ENCODE measurements around the gene HIBCH. TPM values are rescaled to one million over a fixed set of nuclear protein-coding genes. Genes with fewer than 3 reads are reported as not detected.

HIBCH gene
- total RNA-seq, 1 donor from 2014 or later: 16.3 TPM

- no peaks in the 10 kb centered on the region for H3K4me1 Mint-ChIP-seq (ENCODE audit: low read depth, unreplicated experiment)
- H3K4me1 ChIP-seq (ENCODE audit: insufficient read depth, low read length): no peaks in the 10 kb centered on the region
- no peak for TF ChIP-seq EZH2 (IDR thresholded peaks at IDR 0.05; ENCODE audit: insufficient read depth, low read length)
- TF ChIP-seq, protein P1, sequence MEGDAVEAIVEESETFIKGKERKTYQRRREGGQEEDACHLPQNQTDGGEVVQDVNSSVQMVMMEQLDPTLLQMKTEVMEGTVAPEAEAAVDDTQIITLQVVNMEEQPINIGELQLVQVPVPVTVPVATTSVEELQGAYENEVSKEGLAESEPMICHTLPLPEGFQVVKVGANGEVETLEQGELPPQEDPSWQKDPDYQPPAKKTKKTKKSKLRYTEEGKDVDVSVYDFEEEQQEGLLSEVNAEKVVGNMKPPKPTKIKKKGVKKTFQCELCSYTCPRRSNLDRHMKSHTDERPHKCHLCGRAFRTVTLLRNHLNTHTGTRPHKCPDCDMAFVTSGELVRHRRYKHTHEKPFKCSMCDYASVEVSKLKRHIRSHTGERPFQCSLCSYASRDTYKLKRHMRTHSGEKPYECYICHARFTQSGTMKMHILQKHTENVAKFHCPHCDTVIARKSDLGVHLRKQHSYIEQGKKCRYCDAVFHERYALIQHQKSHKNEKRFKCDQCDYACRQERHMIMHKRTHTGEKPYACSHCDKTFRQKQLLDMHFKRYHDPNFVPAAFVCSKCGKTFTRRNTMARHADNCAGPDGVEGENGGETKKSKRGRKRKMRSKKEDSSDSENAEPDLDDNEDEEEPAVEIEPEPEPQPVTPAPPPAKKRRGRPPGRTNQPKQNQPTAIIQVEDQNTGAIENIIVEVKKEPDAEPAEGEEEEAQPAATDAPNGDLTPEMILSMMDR (IDR thresholded peaks at IDR 0.05; ENCODE audit: insufficient read depth, low read depth, low read length): no peak
- H3K4me2 ChIP-seq (ENCODE audit: low read length): no peak overlapping the region
- no peaks in the 10 kb centered on the region for H3K36me3 ChIP-seq (ENCODE audit: insufficient read depth, low read length)
- H3K9me3 ChIP-seq (ENCODE audit: insufficient read depth, low read depth, low read length): no peaks in the 10 kb centered on the region
- peaks cover 2% of the 10 kb centered on the region for H3K36me3 Mint-ChIP-seq (ENCODE audit: low read depth, unreplicated experiment)
- peaks cover 11% of the 10 kb centered on the region for H3K9me3 Mint-ChIP-seq (ENCODE audit: unreplicated experiment)
- no peak overlapping the region for H3K27ac Mint-ChIP-seq (ENCODE audit: unreplicated experiment)
- H3K27ac ChIP-seq (ENCODE audit: low read depth, low read length): no peak overlapping the region
- H2AFZ ChIP-seq (ENCODE audit: low read depth, low read length): no peak overlapping the region
- H3K27me3 ChIP-seq (ENCODE audit: insufficient read depth, low read length): no peaks in the 10 kb centered on the region
- H4K20me1 ChIP-seq (ENCODE audit: insufficient read depth, low read length): no peaks in the 10 kb centered on the region
- DNase-seq (ENCODE audit: low read depth) (no peak), FAIRE-seq (no peak)
- no peak overlapping the region for H3K9ac ChIP-seq (ENCODE audit: low read length)
- no peak overlapping the region for H3K4me3 ChIP-seq (ENCODE audit: insufficient read depth, low read depth, low read length)
- no peaks in the 10 kb centered on the region for H3K27me3 Mint-ChIP-seq (ENCODE audit: low read depth, unreplicated experiment)
- H3K4me3 Mint-ChIP-seq (ENCODE audit: unreplicated experiment): no peak overlapping the region
- no peaks in the 10 kb centered on the region for H3K79me2 ChIP-seq (ENCODE audit: insufficient read depth, low read length)
Observed at GRCh38 chr2:190167702-190168101, 151.9 kb downstream of the HIBCH start.

GRCh38 chr2:190165491-190165890 is 154.1 kb downstream of the HIBCH start:
- FAIRE-seq (no peak), DNase-seq (ENCODE audit: low read depth) (no peak)
- H3K79me2 ChIP-seq (ENCODE audit: insufficient read depth, low read length): no peaks in the 10 kb centered on the region
- H2AFZ ChIP-seq (ENCODE audit: low read depth, low read length): no peak overlapping the region
- no peaks in the 10 kb centered on the region for H3K27me3 Mint-ChIP-seq (ENCODE audit: low read depth, unreplicated experiment)
- TF ChIP-seq EZH2 (IDR thresholded peaks at IDR 0.05; ENCODE audit: insufficient read depth, low read length): no peak
- TF ChIP-seq, protein P1 (IDR thresholded peaks at IDR 0.05; ENCODE audit: insufficient read depth, low read depth, low read length): no peak
- H3K4me2 ChIP-seq (ENCODE audit: low read length): no peak overlapping the region
- no peaks in the 10 kb centered on the region for H3K9me3 ChIP-seq (ENCODE audit: insufficient read depth, low read depth, low read length)
- no peaks in the 10 kb centered on the region for H4K20me1 ChIP-seq (ENCODE audit: insufficient read depth, low read length)
- H3K27me3 ChIP-seq (ENCODE audit: insufficient read depth, low read length): no peaks in the 10 kb centered on the region
- no peaks in the 10 kb centered on the region for H3K36me3 ChIP-seq (ENCODE audit: insufficient read depth, low read length)
- peaks cover 11% of the 10 kb centered on the region for H3K9me3 Mint-ChIP-seq (ENCODE audit: unreplicated experiment)
- no peak overlapping the region for H3K27ac ChIP-seq (ENCODE audit: low read depth, low read length)
- H3K9ac ChIP-seq (ENCODE audit: low read length): no peak overlapping the region
- no peak overlapping the region for H3K4me3 ChIP-seq (ENCODE audit: insufficient read depth, low read depth, low read length)
- H3K36me3 Mint-ChIP-seq (ENCODE audit: low read depth, unreplicated experiment): peaks cover 2% of the 10 kb centered on the region
- no peak overlapping the region for H3K4me3 Mint-ChIP-seq (ENCODE audit: unreplicated experiment)
- H3K4me1 Mint-ChIP-seq (ENCODE audit: low read depth, unreplicated experiment): no peaks in the 10 kb centered on the region
- H3K4me1 ChIP-seq (ENCODE audit: insufficient read depth, low read length): no peaks in the 10 kb centered on the region
- H3K27ac Mint-ChIP-seq (ENCODE audit: unreplicated experiment): no peak overlapping the region

GRCh38 chr2:190162851-190163250 is 156.8 kb downstream of the HIBCH start:
- TF ChIP-seq, protein P1 (IDR thresholded peaks at IDR 0.05; ENCODE audit: insufficient read depth, low read depth, low read length): no peak
- TF ChIP-seq EZH2 (IDR thresholded peaks at IDR 0.05; ENCODE audit: insufficient read depth, low read length): no peak
- Histone ChIP-seq H4K20me1 (ENCODE audit: insufficient read depth, low read length) (no peaks in the 10 kb centered on the region), H2AFZ (ENCODE audit: low read depth, low read length) (no peak overlapping the region), H3K4me1 (ENCODE audit: insufficient read depth, low read length) (no peaks in the 10 kb centered on the region), H3K27me3 (ENCODE audit: insufficient read depth, low read length) (no peaks in the 10 kb centered on the region), H3K9ac (ENCODE audit: low read length) (no peak overlapping the region), H3K79me2 (ENCODE audit: insufficient read depth, low read length) (no peaks in the 10 kb centered on the region), H3K9me3 (ENCODE audit: insufficient read depth, low read depth, low read length) (no peaks in the 10 kb centered on the region), H3K4me3 (ENCODE audit: insufficient read depth, low read depth, low read length) (no peak overlapping the region), H3K27ac (ENCODE audit: low read depth, low read length) (no peak overlapping the region), H3K36me3 (ENCODE audit: insufficient read depth, low read length) (no peaks in the 10 kb centered on the region), H3K4me2 (ENCODE audit: low read length) (no peak overlapping the region)
- DNase-seq (ENCODE audit: low read depth) (no peak), FAIRE-seq (no peak)
- H3K27ac Mint-ChIP-seq (ENCODE audit: unreplicated experiment): no peak overlapping the region
- no peaks in the 10 kb centered on the region for H3K4me1 Mint-ChIP-seq (ENCODE audit: low read depth, unreplicated experiment)
- H3K9me3 Mint-ChIP-seq (ENCODE audit: unreplicated experiment): peaks cover 4% of the 10 kb centered on the region
- H3K4me3 Mint-ChIP-seq (ENCODE audit: unreplicated experiment): no peak overlapping the region
- H3K36me3 Mint-ChIP-seq (ENCODE audit: low read depth, unreplicated experiment): no peaks in the 10 kb centered on the region
- no peaks in the 10 kb centered on the region for H3K27me3 Mint-ChIP-seq (ENCODE audit: low read depth, unreplicated experiment)

Data from astrocyte (in vitro differentiated cells and primary cell).